Measurements from ENCODE around the gene OR1I1.
"Not testable (repeated sequence)": the region's sequence is repeated elsewhere in the genome, so short reads cannot be mapped to it uniquely, and the experiment has no call there.

Gene OR1I1

GRCh38 chr19:15080002-15080401, 2.0 kb upstream of the OR1I1 start:
- not testable (repeated sequence) for H4K8ac ChIP-seq (ENCODE audit: low read depth, low read length); H3K27me3 ChIP-seq (ENCODE audit: insufficient read depth, low read length)

DNA sequence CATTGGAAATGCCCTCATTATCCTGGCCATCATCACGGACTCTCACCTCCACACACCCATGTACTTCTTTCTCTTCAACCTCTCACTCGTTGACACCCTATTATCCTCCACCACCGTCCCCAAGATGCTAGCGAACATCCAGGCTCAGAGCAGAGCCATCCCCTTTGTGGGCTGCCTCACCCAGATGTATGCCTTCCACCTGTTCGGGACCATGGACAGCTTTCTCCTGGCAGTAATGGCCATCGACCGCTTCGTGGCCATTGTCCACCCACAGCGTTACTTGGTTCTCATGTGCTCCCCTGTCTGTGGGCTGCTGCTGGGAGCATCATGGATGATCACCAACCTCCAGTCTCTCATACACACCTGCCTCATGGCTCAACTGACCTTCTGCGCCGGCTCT, 5.2 kb downstream of the OR1I1 start:
- no peaks in the 10 kb centered on the region for H3K79me2 ChIP-seq (ENCODE audit: control insufficient read depth, insufficient read depth, low read length, poor library complexity)
- H3K4me1 ChIP-seq (ENCODE audit: control insufficient read depth in 1 of 2, insufficient read depth in 2 of 2, low read length in 2 of 2) = no peaks in the 10 kb centered on the region
- no peaks in the 10 kb centered on the region for H3K79me1 ChIP-seq (ENCODE audit: low read length)
- H2AFZ ChIP-seq (ENCODE audit: insufficient read depth, low read length, poor library complexity) = no peak overlapping the region
- H2BK120ac ChIP-seq (ENCODE audit: insufficient read depth, low read length, poor library complexity) = no peak overlapping the region
- no peak overlapping the region for H3K14ac ChIP-seq (ENCODE audit: low read length)
- H3K4me2 ChIP-seq (ENCODE audit: low read length) = no peak overlapping the region
- no peak overlapping the region for H4K8ac ChIP-seq (ENCODE audit: low read depth, low read length)
- H3K36me3 ChIP-seq (ENCODE audit: control insufficient read depth in 1 of 2, insufficient read depth in 2 of 2, low read length in 2 of 2) = no peaks in the 10 kb centered on the region
- H3K18ac ChIP-seq (ENCODE audit: low read length) = no peak overlapping the region
- H2BK12ac ChIP-seq (ENCODE audit: low read length) = no peak overlapping the region
- H3K27me3 ChIP-seq (ENCODE audit: insufficient read depth, low read length) = no peaks in the 10 kb centered on the region
- H2BK5ac ChIP-seq (ENCODE audit: low read depth, low read length, poor library complexity) = no peak overlapping the region
- H3K4me3 ChIP-seq (ENCODE audit: low read depth, low read length) = no peak overlapping the region
- H2AK5ac ChIP-seq (ENCODE audit: low read length) = no peak overlapping the region
- H3K23ac ChIP-seq (ENCODE audit: low read length) = no peak overlapping the region
- H3K27ac ChIP-seq (ENCODE audit: low read depth, low read length) = no peak overlapping the region
- DNase-seq = no peak
- peaks cover 4% of the 10 kb centered on the region for H3K9me3 ChIP-seq (ENCODE audit: insufficient read depth, low read depth, low read length)
- no CpG with 5 or more reads among the region's 11 CpGs for WGBS (ENCODE audit: extremely low coverage, insufficient coverage, insufficient read length)
- no peak overlapping the region for H4K91ac ChIP-seq (ENCODE audit: low read depth, low read length)
- no peak overlapping the region for H4K12ac ChIP-seq (ENCODE audit: low read depth, low read length)
- H3K4ac ChIP-seq (ENCODE audit: low read depth, low read length) = no peak overlapping the region
- H3K9ac ChIP-seq (ENCODE audit: low read length) = no peak overlapping the region

More at GRCh38 chr19:15080002-15080401, 2.0 kb upstream of the OR1I1 start:
- H3K23ac ChIP-seq (ENCODE audit: low read length); H4K91ac ChIP-seq (ENCODE audit: low read depth, low read length); H3K9ac ChIP-seq (ENCODE audit: low read length); H3K79me2 ChIP-seq (ENCODE audit: control insufficient read depth, insufficient read depth, low read length, poor library complexity); H2BK120ac ChIP-seq (ENCODE audit: insufficient read depth, low read length, poor library complexity); H3K9me3 ChIP-seq (ENCODE audit: insufficient read depth, low read depth, low read length); H3K27ac ChIP-seq (ENCODE audit: low read depth, low read length); H3K18ac ChIP-seq (ENCODE audit: low read length); H3K4me3 ChIP-seq (ENCODE audit: low read depth, low read length); H4K12ac ChIP-seq (ENCODE audit: low read depth, low read length); H3K14ac ChIP-seq (ENCODE audit: low read length); H3K4me1 ChIP-seq (ENCODE audit: control insufficient read depth in 1 of 2, insufficient read depth in 2 of 2, low read length in 2 of 2); H3K4me2 ChIP-seq (ENCODE audit: low read length); H2AK5ac ChIP-seq (ENCODE audit: low read length); H3K79me1 ChIP-seq (ENCODE audit: low read length); H2AFZ ChIP-seq (ENCODE audit: insufficient read depth, low read length, poor library complexity); H2BK12ac ChIP-seq (ENCODE audit: low read length); H2BK5ac ChIP-seq (ENCODE audit: low read depth, low read length, poor library complexity); H3K36me3 ChIP-seq (ENCODE audit: control insufficient read depth in 1 of 2, insufficient read depth in 2 of 2, low read length in 2 of 2); H3K4ac ChIP-seq (ENCODE audit: low read depth, low read length): not testable (repeated sequence)
- peak in 1 of 2 donors; percentile 42 for DNase-seq
- no CpG with 5 or more reads among the region's 4 CpGs for WGBS (ENCODE audit: extremely low coverage, insufficient coverage, insufficient read length)

DNA sequence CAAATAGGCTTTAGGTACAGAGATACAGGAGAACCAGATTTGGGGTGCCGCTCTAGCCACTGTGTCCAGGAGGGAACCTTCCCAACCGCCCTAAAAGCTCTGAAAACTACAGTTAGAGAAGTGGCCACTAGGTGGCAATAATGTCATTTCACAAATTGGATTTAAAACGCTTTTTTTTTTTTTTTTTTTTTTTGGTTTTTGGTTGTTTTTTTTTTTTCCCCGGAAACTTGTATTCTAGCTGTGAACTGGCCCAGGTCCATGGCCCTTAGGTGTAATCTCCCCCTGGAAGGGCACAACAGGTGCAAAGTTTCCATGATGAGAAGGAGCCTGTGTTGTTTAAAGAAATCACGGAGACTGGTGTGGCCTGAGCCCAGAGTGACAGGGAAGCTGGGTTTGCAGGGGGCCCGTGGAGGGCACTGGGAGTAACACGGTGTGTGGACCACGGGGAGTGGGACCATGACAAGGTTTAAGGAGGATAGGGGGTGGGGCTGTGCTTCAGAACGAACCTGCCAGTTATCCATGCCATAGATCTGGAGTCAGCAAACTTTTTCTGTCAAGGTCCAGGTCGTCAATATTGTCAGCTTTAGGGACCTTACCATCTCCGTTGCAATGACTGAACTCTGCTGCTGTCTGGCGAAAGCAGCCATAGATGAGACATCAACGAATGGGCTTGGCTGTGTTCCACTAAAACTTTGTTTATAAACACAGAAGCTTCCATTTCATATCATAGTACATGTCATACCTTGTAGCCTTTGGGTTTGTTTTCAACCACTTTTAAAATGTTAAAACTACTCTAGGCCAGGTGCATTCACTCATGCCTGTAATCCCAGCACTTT, 10.1 kb downstream of the OR1I1 start:
- Histone ChIP-seq H4K12ac (ENCODE audit: low read depth, low read length) (no peak overlapping the region), H3K18ac (ENCODE audit: low read length) (no peak overlapping the region), H2AK5ac (ENCODE audit: low read length) (no peak overlapping the region), H3K4me3 (ENCODE audit: low read depth, low read length) (no peak overlapping the region), H3K79me1 (ENCODE audit: low read length) (no peaks in the 10 kb centered on the region), H3K36me3 (ENCODE audit: control insufficient read depth in 1 of 2, insufficient read depth in 2 of 2, low read length in 2 of 2) (no peaks in the 10 kb centered on the region), H3K4me1 (ENCODE audit: control insufficient read depth in 1 of 2, insufficient read depth in 2 of 2, low read length in 2 of 2) (no peaks in the 10 kb centered on the region), H3K23ac (ENCODE audit: low read length) (no peak overlapping the region), H3K9me3 (ENCODE audit: insufficient read depth, low read depth, low read length) (peaks cover 3% of the 10 kb centered on the region), H3K4me2 (ENCODE audit: low read length) (no peak overlapping the region), H3K27me3 (ENCODE audit: insufficient read depth, low read length) (no peaks in the 10 kb centered on the region), H3K4ac (ENCODE audit: low read depth, low read length) (no peak overlapping the region), H2BK5ac (ENCODE audit: low read depth, low read length, poor library complexity) (no peak overlapping the region), H3K27ac (ENCODE audit: low read depth, low read length) (no peak overlapping the region), H2BK120ac (ENCODE audit: insufficient read depth, low read length, poor library complexity) (peak overlapping the region; percentile 36), H3K9ac (ENCODE audit: low read length) (no peak overlapping the region), H4K91ac (ENCODE audit: low read depth, low read length) (peak overlapping the region; percentile 68), H2AFZ (ENCODE audit: insufficient read depth, low read length, poor library complexity) (no peak overlapping the region), H3K14ac (ENCODE audit: low read length) (no peak overlapping the region), H3K79me2 (ENCODE audit: control insufficient read depth, insufficient read depth, low read length, poor library complexity) (no peaks in the 10 kb centered on the region), H4K8ac (ENCODE audit: low read depth, low read length) (peak overlapping the region; percentile 7), H2BK12ac (ENCODE audit: low read length) (peak overlapping the region; percentile 46)
- peak; percentile 45 to 94 for DNase-seq
- no CpG with 5 or more reads among the region's 13 CpGs for WGBS (ENCODE audit: extremely low coverage, insufficient coverage, insufficient read length)

GRCh38 chr19:15093001-15093400, 11.0 kb downstream of the OR1I1 start:
- no peak overlapping the region for H3K4me2 ChIP-seq (ENCODE audit: low read length)

More at GRCh38 chr19:15093001-15093400, 11.0 kb downstream of the OR1I1 start:
- Histone ChIP-seq H3K9me3 (ENCODE audit: insufficient read depth, low read depth, low read length) (no peaks in the 10 kb centered on the region), H3K4me1 (ENCODE audit: control insufficient read depth in 1 of 2, insufficient read depth in 2 of 2, low read length in 2 of 2) (no peaks in the 10 kb centered on the region), H4K8ac (ENCODE audit: low read depth, low read length) (no peak overlapping the region), H3K79me1 (ENCODE audit: low read length) (no peaks in the 10 kb centered on the region), H3K36me3 (ENCODE audit: control insufficient read depth in 1 of 2, insufficient read depth in 2 of 2, low read length in 2 of 2) (no peaks in the 10 kb centered on the region), H3K79me2 (ENCODE audit: control insufficient read depth, insufficient read depth, low read length, poor library complexity) (no peaks in the 10 kb centered on the region), H3K4me3 (ENCODE audit: low read depth, low read length) (no peak overlapping the region), H3K18ac (ENCODE audit: low read length) (no peak overlapping the region), H3K23ac (ENCODE audit: low read length) (no peak overlapping the region), H3K27ac (ENCODE audit: low read depth, low read length) (no peak overlapping the region), H4K91ac (ENCODE audit: low read depth, low read length) (no peak overlapping the region), H2AFZ (ENCODE audit: insufficient read depth, low read length, poor library complexity) (no peak overlapping the region), H2BK5ac (ENCODE audit: low read depth, low read length, poor library complexity) (no peak overlapping the region), H3K4ac (ENCODE audit: low read depth, low read length) (no peak overlapping the region), H3K9ac (ENCODE audit: low read length) (no peak overlapping the region), H3K27me3 (ENCODE audit: insufficient read depth, low read length) (no peaks in the 10 kb centered on the region), H2BK12ac (ENCODE audit: low read length) (no peak overlapping the region), H2BK120ac (ENCODE audit: insufficient read depth, low read length, poor library complexity) (no peak overlapping the region), H4K12ac (ENCODE audit: low read depth, low read length) (no peak overlapping the region), H3K14ac (ENCODE audit: low read length) (no peak overlapping the region), H2AK5ac (ENCODE audit: low read length) (no peak overlapping the region)
- no CpG with 5 or more reads among the region's 2 CpGs for WGBS (ENCODE audit: extremely low coverage, insufficient coverage, insufficient read length)
- no peak for DNase-seq
